OCI-LY3 (cell line): ENCODE data around the gene HELQ.

Experiments
- CTCF ChIP-seq: fragments of 200-600, 300-600 bp; sonication (generic); IDR thresholded peaks from 2 replicates; pipeline ENCODE4 v1.5.1; 2014; ENCODE audit warnings: antibody characterized with exemption, low read length, low read depth
- EZH2phosphoT487 ChIP-seq: fragments of 200-600 bp; shearing (Covaris generic); IDR thresholded peaks from 2 replicates; pipeline ENCODE4 v1.6.1; 2018; ENCODE audit warnings: antibody characterized with exemption, mixed run types, low read depth

GRCh38 chr4:83454686-83455085 is 937 bp downstream of the HELQ start:
- TF ChIP-seq CTCF (no peak), EZH2phosphoT487 (no peak)
